HepG2 (cell line): ENCODE results near the gene MICOS13. TPM values are rescaled to one million over a fixed set of nuclear protein-coding genes. Genes with fewer than 3 reads are reported as not detected.

ENCODE experiments used
- NR2F1 ChIP-seq, 2 experiments: fragments of 450-650 bp in 1 of 2; formaldehyde crosslinking in 1 of 2; IDR thresholded peaks; 2 replicates each; pipeline versions ENCODE4 v1.5.0 to v1.6.1; 2016 to 2020; ENCODE audit warnings: mild to moderate bottlenecking in 1 of 2, missing compliant biosample characterization in 1 of 2, missing genetic modification reagents in 1 of 2, moderate library complexity in 1 of 2
- POLR2AphosphoS5 ChIP-seq: IDR thresholded peaks from 2 replicates; pipeline ENCODE4 v1.6.1; 2012; ENCODE audit warnings: low read depth, low read length
- PRPF4 ChIP-seq: fragments of 200-400 bp; formaldehyde crosslinking; IDR thresholded peaks from 2 replicates; pipeline ENCODE4 v1.6.1; 2016; ENCODE audit warnings: low read length, low read depth; ENCODE audit not compliant: poor library complexity, severe bottlenecking
- RARA ChIP-seq: IDR thresholded peaks from 2 replicates; pipeline ENCODE4 v1.6.1; 2016; ENCODE audit warnings: missing genetic modification reagents, missing compliant biosample characterization
- ZIK1 ChIP-seq: sonication (generic); formaldehyde crosslinking; IDR thresholded peaks from 2 replicates; pipeline ENCODE4 v1.5.0; 2020; ENCODE audit warnings: mild to moderate bottlenecking, low read depth, missing genetic modification reagents, borderline replicate concordance
- ZNF484 ChIP-seq: sonication (generic); formaldehyde crosslinking; IDR thresholded peaks from 2 replicates; pipeline ENCODE4 v1.5.1; 2020; ENCODE audit warnings: mild to moderate bottlenecking, low read depth, missing genetic modification reagents, borderline replicate concordance
- polyA plus RNA-seq, 8 experiments: library from polyadenylated mRNA; depleted of rRNA in 3 of 8; stranded (reverse) in 7 of 8; unstranded in 1 of 8; fragments of >200 nt; fragmentation: Illumina TruSeq in 4 of 8; extraction: Trizol in 4 of 8; gene quantifications; 2 replicates each; pipeline versions ENCODE4 v1.2.1 to v1.2.3, GENCODE V29; 2011 to 2016; ENCODE audit warnings: low read depth in 4 of 8, missing spikeins in 1 of 8, mixed read lengths in 1 of 8; ENCODE audit not compliant: insufficient read depth in 1 of 8
- total RNA-seq, 5 experiments: library from RNA; depleted of rRNA; stranded (reverse); fragments of >200 nt; fragmentation: Illumina TruSeq; extraction: Trizol; gene quantifications; 2 replicates each; pipeline ENCODE4 v1.2.3, GENCODE V29; 2016; ENCODE audit warnings: low read depth in 1 of 5
- TF ChIP-seq, protein P1 (sequence below): sonication (generic); formaldehyde crosslinking; IDR thresholded peaks from 2 replicates; pipeline ENCODE4 v1.5.0; 2020; ENCODE audit warnings: mild to moderate bottlenecking, missing genetic modification reagents, borderline replicate concordance
- TF ChIP-seq, protein P2 (sequence below): sonication (generic); formaldehyde crosslinking; IDR thresholded peaks from 2 replicates; pipeline ENCODE4 v1.5.0; 2020; ENCODE audit warnings: mild to moderate bottlenecking, missing genetic modification reagents
- TF ChIP-seq, protein P3 (sequence below): sonication (generic); formaldehyde crosslinking; IDR thresholded peaks from 2 replicates; pipeline ENCODE4 v1.5.1; 2020; ENCODE audit warnings: missing genetic modification reagents, mild to moderate bottlenecking, borderline replicate concordance
- TF ChIP-seq, protein P4 (sequence below): sonication (generic); formaldehyde crosslinking; IDR thresholded peaks from 2 replicates; pipeline ENCODE4 v1.4.0; 2020; ENCODE audit warnings: missing genetic modification reagents, borderline replicate concordance
- TF ChIP-seq, protein P5 (sequence below): sonication (generic); formaldehyde crosslinking; IDR thresholded peaks from 2 replicates; pipeline ENCODE4 v1.5.1; 2020; ENCODE audit warnings: mild to moderate bottlenecking, missing genetic modification reagents, borderline replicate concordance

The MICOS13 gene
- total and polyA plus RNA-seq, 2 of the 13 experiments (the other 11 are each of a cell fraction or from before 2014, with no cell fraction given): 28.8 to 35.4 TPM

DNA sequence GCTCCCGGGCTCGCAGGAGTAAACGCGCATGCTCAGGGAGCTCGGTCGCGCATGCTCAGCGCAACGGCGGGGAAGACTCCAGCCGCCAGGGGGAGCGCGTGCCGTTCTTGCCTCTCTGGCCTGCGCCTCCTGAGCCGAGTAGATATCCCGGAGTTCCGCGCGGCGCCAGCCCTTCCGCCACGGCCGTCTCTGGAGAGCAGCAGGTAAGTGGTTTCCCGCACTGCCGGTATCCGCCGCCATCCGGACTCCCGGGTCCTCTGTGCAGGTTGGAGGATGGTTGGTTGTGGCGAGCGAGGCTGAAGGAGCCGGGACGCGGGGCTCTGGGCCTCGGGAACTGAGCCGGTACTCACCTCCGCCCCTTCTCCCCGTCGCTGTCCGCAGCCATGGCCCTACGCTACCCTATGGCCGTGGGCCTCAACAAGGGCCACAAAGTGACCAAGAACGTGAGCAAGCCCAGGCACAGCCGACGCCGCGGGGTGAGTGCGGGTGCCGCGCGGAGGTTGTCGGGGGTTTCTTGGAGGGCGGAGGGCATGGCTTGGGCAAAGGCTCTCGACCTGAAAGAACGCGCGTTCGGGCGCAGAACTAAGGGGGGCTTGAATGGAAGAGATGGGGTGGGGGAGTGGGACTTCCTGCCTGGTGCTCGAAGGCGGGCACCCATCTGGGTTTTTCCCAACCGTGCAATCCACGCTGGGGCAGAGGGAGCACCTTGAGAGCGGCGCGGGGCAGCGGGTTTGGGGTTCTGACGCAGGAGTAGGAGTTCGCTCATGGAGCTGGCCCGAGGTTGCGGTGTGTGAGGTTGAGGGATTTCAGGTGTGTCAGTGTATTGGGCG, 10.0 kb upstream of the MICOS13 start, which contains the start of gene RPL36 (continued):
- TF ChIP-seq, protein P1, sequence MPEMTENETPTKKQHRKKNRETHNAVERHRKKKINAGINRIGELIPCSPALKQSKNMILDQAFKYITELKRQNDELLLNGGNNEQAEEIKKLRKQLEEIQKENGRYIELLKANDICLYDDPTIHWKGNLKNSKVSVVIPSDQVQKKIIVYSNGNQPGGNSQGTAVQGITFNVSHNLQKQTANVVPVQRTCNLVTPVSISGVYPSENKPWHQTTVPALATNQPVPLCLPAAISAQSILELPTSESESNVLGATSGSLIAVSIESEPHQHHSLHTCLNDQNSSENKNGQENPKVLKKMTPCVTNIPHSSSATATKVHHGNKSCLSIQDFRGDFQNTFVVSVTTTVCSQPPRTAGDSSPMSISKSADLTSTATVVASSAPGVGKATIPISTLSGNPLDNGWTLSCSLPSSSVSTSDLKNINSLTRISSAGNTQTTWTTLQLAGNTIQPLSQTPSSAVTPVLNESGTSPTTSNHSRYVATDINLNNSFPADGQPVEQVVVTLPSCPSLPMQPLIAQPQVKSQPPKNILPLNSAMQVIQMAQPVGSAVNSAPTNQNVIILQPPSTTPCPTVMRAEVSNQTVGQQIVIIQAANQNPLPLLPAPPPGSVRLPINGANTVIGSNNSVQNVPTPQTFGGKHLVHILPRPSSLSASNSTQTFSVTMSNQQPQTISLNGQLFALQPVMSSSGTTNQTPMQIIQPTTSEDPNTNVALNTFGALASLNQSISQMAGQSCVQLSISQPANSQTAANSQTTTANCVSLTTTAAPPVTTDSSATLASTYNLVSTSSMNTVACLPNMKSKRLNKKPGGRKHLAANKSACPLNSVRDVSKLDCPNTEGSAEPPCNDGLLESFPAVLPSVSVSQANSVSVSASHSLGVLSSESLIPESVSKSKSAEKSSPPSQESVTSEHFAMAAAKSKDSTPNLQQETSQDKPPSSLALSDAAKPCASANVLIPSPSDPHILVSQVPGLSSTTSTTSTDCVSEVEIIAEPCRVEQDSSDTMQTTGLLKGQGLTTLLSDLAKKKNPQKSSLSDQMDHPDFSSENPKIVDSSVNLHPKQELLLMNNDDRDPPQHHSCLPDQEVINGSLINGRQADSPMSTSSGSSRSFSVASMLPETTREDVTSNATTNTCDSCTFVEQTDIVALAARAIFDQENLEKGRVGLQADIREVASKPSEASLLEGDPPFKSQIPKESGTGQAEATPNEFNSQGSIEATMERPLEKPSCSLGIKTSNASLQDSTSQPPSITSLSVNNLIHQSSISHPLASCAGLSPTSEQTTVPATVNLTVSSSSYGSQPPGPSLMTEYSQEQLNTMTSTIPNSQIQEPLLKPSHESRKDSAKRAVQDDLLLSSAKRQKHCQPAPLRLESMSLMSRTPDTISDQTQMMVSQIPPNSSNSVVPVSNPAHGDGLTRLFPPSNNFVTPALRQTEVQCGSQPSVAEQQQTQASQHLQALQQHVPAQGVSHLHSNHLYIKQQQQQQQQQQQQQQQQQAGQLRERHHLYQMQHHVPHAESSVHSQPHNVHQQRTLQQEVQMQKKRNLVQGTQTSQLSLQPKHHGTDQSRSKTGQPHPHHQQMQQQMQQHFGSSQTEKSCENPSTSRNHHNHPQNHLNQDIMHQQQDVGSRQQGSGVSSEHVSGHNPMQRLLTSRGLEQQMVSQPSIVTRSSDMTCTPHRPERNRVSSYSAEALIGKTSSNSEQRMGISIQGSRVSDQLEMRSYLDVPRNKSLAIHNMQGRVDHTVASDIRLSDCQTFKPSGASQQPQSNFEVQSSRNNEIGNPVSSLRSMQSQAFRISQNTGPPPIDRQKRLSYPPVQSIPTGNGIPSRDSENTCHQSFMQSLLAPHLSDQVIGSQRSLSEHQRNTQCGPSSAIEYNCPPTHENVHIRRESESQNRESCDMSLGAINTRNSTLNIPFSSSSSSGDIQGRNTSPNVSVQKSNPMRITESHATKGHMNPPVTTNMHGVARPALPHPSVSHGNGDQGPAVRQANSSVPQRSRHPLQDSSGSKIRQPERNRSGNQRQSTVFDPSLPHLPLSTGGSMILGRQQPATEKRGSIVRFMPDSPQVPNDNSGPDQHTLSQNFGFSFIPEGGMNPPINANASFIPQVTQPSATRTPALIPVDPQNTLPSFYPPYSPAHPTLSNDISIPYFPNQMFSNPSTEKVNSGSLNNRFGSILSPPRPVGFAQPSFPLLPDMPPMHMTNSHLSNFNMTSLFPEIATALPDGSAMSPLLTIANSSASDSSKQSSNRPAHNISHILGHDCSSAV (CRISPR knock-in tag): no peak
- TF ChIP-seq POLR2AphosphoS5 (peak; percentile 98), RARA (no peak), ZIK1 (CRISPR knock-in tag) (peak; percentile 89), PRPF4 (no peak), NR2F1 (CRISPR knock-in tag; IDR thresholded peaks at IDR 0.05) (no peak), ZNF484 (CRISPR knock-in tag) (no peak)
- TF ChIP-seq, protein P2, sequence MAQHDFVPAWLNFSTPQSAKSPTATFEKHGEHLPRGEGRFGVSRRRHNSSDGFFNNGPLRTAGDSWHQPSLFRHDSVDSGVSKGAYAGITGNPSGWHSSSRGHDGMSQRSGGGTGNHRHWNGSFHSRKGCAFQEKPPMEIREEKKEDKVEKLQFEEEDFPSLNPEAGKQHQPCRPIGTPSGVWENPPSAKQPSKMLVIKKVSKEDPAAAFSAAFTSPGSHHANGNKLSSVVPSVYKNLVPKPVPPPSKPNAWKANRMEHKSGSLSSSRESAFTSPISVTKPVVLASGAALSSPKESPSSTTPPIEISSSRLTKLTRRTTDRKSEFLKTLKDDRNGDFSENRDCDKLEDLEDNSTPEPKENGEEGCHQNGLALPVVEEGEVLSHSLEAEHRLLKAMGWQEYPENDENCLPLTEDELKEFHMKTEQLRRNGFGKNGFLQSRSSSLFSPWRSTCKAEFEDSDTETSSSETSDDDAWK (CRISPR knock-in tag): no peak
- TF ChIP-seq, protein P3, sequence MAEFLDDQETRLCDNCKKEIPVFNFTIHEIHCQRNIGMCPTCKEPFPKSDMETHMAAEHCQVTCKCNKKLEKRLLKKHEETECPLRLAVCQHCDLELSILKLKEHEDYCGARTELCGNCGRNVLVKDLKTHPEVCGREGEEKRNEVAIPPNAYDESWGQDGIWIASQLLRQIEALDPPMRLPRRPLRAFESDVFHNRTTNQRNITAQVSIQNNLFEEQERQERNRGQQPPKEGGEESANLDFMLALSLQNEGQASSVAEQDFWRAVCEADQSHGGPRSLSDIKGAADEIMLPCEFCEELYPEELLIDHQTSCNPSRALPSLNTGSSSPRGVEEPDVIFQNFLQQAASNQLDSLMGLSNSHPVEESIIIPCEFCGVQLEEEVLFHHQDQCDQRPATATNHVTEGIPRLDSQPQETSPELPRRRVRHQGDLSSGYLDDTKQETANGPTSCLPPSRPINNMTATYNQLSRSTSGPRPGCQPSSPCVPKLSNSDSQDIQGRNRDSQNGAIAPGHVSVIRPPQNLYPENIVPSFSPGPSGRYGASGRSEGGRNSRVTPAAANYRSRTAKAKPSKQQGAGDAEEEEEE (CRISPR knock-in tag): peak; percentile 77; the same call in 1 of the 2 replicates
- TF ChIP-seq, protein P4, sequence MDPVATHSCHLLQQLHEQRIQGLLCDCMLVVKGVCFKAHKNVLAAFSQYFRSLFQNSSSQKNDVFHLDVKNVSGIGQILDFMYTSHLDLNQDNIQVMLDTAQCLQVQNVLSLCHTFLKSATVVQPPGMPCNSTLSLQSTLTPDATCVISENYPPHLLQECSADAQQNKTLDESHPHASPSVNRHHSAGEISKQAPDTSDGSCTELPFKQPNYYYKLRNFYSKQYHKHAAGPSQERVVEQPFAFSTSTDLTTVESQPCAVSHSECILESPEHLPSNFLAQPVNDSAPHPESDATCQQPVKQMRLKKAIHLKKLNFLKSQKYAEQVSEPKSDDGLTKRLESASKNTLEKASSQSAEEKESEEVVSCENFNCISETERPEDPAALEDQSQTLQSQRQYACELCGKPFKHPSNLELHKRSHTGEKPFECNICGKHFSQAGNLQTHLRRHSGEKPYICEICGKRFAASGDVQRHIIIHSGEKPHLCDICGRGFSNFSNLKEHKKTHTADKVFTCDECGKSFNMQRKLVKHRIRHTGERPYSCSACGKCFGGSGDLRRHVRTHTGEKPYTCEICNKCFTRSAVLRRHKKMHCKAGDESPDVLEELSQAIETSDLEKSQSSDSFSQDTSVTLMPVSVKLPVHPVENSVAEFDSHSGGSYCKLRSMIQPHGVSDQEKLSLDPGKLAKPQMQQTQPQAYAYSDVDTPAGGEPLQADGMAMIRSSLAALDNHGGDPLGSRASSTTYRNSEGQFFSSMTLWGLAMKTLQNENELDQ (CRISPR knock-in tag): no peak
- TF ChIP-seq, protein P5, sequence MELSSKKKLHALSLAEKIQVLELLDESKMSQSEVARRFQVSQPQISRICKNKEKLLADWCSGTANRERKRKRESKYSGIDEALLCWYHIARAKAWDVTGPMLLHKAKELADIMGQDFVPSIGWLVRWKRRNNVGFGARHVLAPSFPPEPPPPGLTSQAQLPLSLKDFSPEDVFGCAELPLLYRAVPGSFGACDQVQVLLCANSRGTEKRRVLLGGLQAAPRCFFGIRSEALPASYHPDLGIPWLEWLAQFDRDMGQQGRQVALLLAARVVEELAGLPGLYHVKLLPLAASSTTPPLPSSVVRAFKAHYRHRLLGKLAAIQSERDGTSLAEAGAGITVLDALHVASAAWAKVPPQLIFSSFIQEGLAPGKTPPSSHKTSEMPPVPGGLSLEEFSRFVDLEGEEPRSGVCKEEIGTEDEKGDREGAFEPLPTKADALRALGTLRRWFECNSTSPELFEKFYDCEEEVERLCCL (CRISPR knock-in tag): no peak
